ENCODE measurements around the gene HAO2. TPM values are rescaled to one million over a fixed set of nuclear protein-coding genes. Genes with fewer than 3 reads are reported as not detected.

The HAO2 gene
- total RNA-seq, 1 donor from 2014 or later, result not detected

- Mint-ChIP-seq H3K9me3 (ENCODE audit: unreplicated experiment) (no peaks in the 10 kb centered on the region), H3K27ac (ENCODE audit: unreplicated experiment) (no peak overlapping the region), H3K36me3 (ENCODE audit: low read depth, unreplicated experiment) (no peaks in the 10 kb centered on the region), H3K27me3 (ENCODE audit: low read depth, unreplicated experiment) (peaks cover 7% of the 10 kb centered on the region), H3K4me3 (ENCODE audit: unreplicated experiment) (no peak overlapping the region), H3K4me1 (ENCODE audit: low read depth, unreplicated experiment) (peaks cover 13% of the 10 kb centered on the region)
- DNase-seq (ENCODE audit: low read depth) (no peak), FAIRE-seq (no peak)
- Histone ChIP-seq H2AFZ (ENCODE audit: low read depth, low read length) (no peak overlapping the region), H3K79me2 (ENCODE audit: insufficient read depth, low read length) (no peaks in the 10 kb centered on the region), H3K9me3 (ENCODE audit: insufficient read depth, low read depth, low read length) (no peaks in the 10 kb centered on the region), H3K27ac (ENCODE audit: low read depth, low read length) (no peak overlapping the region), H3K36me3 (ENCODE audit: insufficient read depth, low read length) (no peaks in the 10 kb centered on the region), H3K9ac (ENCODE audit: low read length) (no peak overlapping the region), H4K20me1 (ENCODE audit: insufficient read depth, low read length) (no peaks in the 10 kb centered on the region), H3K4me1 (ENCODE audit: insufficient read depth, low read length) (no peaks in the 10 kb centered on the region), H3K27me3 (ENCODE audit: insufficient read depth, low read length) (no peaks in the 10 kb centered on the region), H3K4me2 (ENCODE audit: low read length) (no peak overlapping the region), H3K4me3 (ENCODE audit: insufficient read depth, low read depth, low read length) (no peak overlapping the region)
- TF ChIP-seq CTCF (IDR thresholded peaks at IDR 0.05; ENCODE audit: insufficient read depth, low read depth, low read length), result no peak
- no peak for TF ChIP-seq EZH2 (IDR thresholded peaks at IDR 0.05; ENCODE audit: insufficient read depth, low read length)
Observed at GRCh38 chr1:119422631-119423030, 54.0 kb downstream of the HAO2 start.

- no peaks in the 10 kb centered on the region for H3K4me1 Mint-ChIP-seq (ENCODE audit: low read depth, unreplicated experiment)
- Histone ChIP-seq H3K9me3 (ENCODE audit: insufficient read depth, low read depth, low read length) (no peaks in the 10 kb centered on the region), H2AFZ (ENCODE audit: low read depth, low read length) (no peak overlapping the region), H3K4me1 (ENCODE audit: insufficient read depth, low read length) (no peaks in the 10 kb centered on the region), H4K20me1 (ENCODE audit: insufficient read depth, low read length) (no peaks in the 10 kb centered on the region), H3K4me3 (ENCODE audit: insufficient read depth, low read depth, low read length) (no peak overlapping the region), H3K27me3 (ENCODE audit: insufficient read depth, low read length) (peaks cover 2% of the 10 kb centered on the region), H3K79me2 (ENCODE audit: insufficient read depth, low read length) (no peaks in the 10 kb centered on the region), H3K27ac (ENCODE audit: low read depth, low read length) (no peak overlapping the region), H3K9ac (ENCODE audit: low read length) (no peak overlapping the region), H3K36me3 (ENCODE audit: insufficient read depth, low read length) (no peaks in the 10 kb centered on the region), H3K4me2 (ENCODE audit: low read length) (no peak overlapping the region)
- H3K36me3 Mint-ChIP-seq (ENCODE audit: low read depth, unreplicated experiment), result no peaks in the 10 kb centered on the region
- DNase-seq (ENCODE audit: low read depth) (no peak), FAIRE-seq (no peak)
- TF ChIP-seq CTCF (IDR thresholded peaks at IDR 0.05; ENCODE audit: insufficient read depth, low read depth, low read length), result no peak
- no peak for TF ChIP-seq EZH2 (IDR thresholded peaks at IDR 0.05; ENCODE audit: insufficient read depth, low read length)
- H3K9me3 Mint-ChIP-seq (ENCODE audit: unreplicated experiment), result no peaks in the 10 kb centered on the region
- H3K4me3 Mint-ChIP-seq (ENCODE audit: unreplicated experiment), result no peak overlapping the region
- H3K27me3 Mint-ChIP-seq (ENCODE audit: low read depth, unreplicated experiment), result peaks cover 21% of the 10 kb centered on the region
- no peak overlapping the region for H3K27ac Mint-ChIP-seq (ENCODE audit: unreplicated experiment)
Observed at GRCh38 chr1:119428991-119429390, 60.4 kb downstream of the HAO2 start.

- Histone ChIP-seq H4K20me1 (ENCODE audit: insufficient read depth, low read length) (no peaks in the 10 kb centered on the region), H3K4me3 (ENCODE audit: insufficient read depth, low read depth, low read length) (no peak overlapping the region), H3K27me3 (ENCODE audit: insufficient read depth, low read length) (peaks cover 2% of the 10 kb centered on the region), H3K79me2 (ENCODE audit: insufficient read depth, low read length) (no peaks in the 10 kb centered on the region), H3K9ac (ENCODE audit: low read length) (no peak overlapping the region), H3K4me2 (ENCODE audit: low read length) (no peak overlapping the region), H2AFZ (ENCODE audit: low read depth, low read length) (no peak overlapping the region), H3K9me3 (ENCODE audit: insufficient read depth, low read depth, low read length) (no peaks in the 10 kb centered on the region), H3K4me1 (ENCODE audit: insufficient read depth, low read length) (no peaks in the 10 kb centered on the region), H3K36me3 (ENCODE audit: insufficient read depth, low read length) (no peaks in the 10 kb centered on the region), H3K27ac (ENCODE audit: low read depth, low read length) (no peak overlapping the region)
- FAIRE-seq (no peak), DNase-seq (ENCODE audit: low read depth) (no peak)
- no peak overlapping the region for H3K27ac Mint-ChIP-seq (ENCODE audit: unreplicated experiment)
- H3K4me1 Mint-ChIP-seq (ENCODE audit: low read depth, unreplicated experiment), result no peaks in the 10 kb centered on the region
- H3K9me3 Mint-ChIP-seq (ENCODE audit: unreplicated experiment), result no peaks in the 10 kb centered on the region
- peaks cover 23% of the 10 kb centered on the region for H3K27me3 Mint-ChIP-seq (ENCODE audit: low read depth, unreplicated experiment)
- no peak for TF ChIP-seq CTCF (IDR thresholded peaks at IDR 0.05; ENCODE audit: insufficient read depth, low read depth, low read length)
- no peak for TF ChIP-seq EZH2 (IDR thresholded peaks at IDR 0.05; ENCODE audit: insufficient read depth, low read length)
- H3K36me3 Mint-ChIP-seq (ENCODE audit: low read depth, unreplicated experiment), result no peaks in the 10 kb centered on the region
- no peak overlapping the region for H3K4me3 Mint-ChIP-seq (ENCODE audit: unreplicated experiment)
Observed at GRCh38 chr1:119429687-119430086, 61.1 kb downstream of the HAO2 start.
